ENCODE results near the gene GRAMD1B.

Gene GRAMD1B

GRCh38 chr11:123674297-123674696 lies 244.2 kb downstream of the GRAMD1B start:
- H3K9me3 ChIP-seq (ENCODE audit: low read length), result no peaks in the 10 kb centered on the region
- H3K36me3 ChIP-seq (ENCODE audit: insufficient read depth, low read length), result no peaks in the 10 kb centered on the region
- H3K9ac ChIP-seq (ENCODE audit: low read length), result no peak overlapping the region
- no peak overlapping the region for H3K27ac ChIP-seq (ENCODE audit: low read depth, low read length)
- H3K4me1 ChIP-seq (ENCODE audit: insufficient read depth, low read length), result no peaks in the 10 kb centered on the region
- no peak overlapping the region for H3K4me3 ChIP-seq (ENCODE audit: low read depth in 1 of 2, low read length in 2 of 2)
- H3K27me3 ChIP-seq (ENCODE audit: control insufficient read depth in 1 of 2, insufficient read depth in 2 of 2, low read length in 2 of 2), result no peaks in the 10 kb centered on the region
